HTR-8/SVneo (cell line): ENCODE data around the gene SUSD5.
"Not testable (repeated sequence)": the region's sequence is repeated elsewhere in the genome, so short reads cannot be mapped to it uniquely, and the experiment has no call there.

Source experiments
- DNase-seq: peaks from one replicate; pipeline ENCODE4 v3.0.0; 2011; ENCODE audit warnings: low spot score, mixed read lengths; ENCODE audit not compliant: insufficient read length
- FAIRE-seq: peaks from 2 replicates; lab custom pipeline; 2011; peaks lifted over from hg19 to GRCh38; lab: Jason Lieb, UNC

Gene SUSD5

GRCh38 chr3:33201195-33201594 lies 17.4 kb downstream of the SUSD5 start:
- FAIRE-seq (no peak), DNase-seq (no peak)

GRCh38 chr3:33196538-33196937 lies 22.1 kb downstream of the SUSD5 start:
- FAIRE-seq: no peak
- no peak for DNase-seq

GRCh38 chr3:33194303-33194702 lies 24.3 kb downstream of the SUSD5 start:
- no peak for FAIRE-seq
- DNase-seq: no peak

GRCh38 chr3:33187368-33187634 lies 31.3 kb downstream of the SUSD5 start:
- no peak for DNase-seq
- FAIRE-seq: no peak

DNA sequence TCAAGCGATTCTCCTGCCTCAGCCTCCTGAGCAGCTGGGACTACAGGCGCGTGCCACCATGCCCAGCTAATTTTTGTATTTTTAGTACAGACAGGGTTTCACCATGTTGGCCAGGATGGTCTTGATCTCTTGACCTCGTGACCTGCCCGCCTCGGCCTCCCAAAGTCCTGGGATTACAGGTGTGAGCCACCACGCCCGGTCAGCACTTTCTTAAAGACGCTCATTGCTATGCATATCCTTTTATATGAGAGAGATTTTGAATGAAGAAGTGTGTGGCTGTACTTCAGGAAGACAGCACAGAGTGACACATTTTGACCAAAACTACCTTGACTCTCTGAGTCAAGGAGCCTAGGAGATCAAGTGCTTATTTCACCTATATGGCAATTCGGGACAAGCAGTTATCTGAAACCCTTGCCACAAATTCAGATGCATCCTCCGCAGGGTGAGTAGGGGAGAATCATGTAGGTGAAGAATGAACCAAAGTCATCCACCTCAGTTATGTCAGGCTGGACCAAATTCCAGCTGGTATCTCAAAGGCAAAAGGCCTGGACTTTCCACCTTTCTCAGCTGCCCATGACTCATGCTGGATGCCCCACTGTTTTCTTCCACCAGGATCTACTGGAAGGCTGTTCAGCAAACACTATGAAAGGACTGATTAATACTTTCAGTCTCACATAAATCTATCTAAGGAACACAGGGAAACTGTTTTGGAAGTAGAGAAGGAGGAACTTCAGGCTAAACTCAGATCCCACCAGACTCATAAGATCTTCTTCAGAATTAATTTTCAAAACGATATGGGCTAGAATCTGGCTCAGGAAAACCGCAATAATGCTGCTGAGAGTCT lies 31.9 kb downstream of the SUSD5 start:
- no peak for FAIRE-seq

GRCh38 chr3:33184863-33185262 lies 33.7 kb downstream of the SUSD5 start:
- DNase-seq (no peak), FAIRE-seq (no peak)

More for the DNA sequence above, 31.9 kb downstream of the SUSD5 start:
- no peak for DNase-seq

DNA sequence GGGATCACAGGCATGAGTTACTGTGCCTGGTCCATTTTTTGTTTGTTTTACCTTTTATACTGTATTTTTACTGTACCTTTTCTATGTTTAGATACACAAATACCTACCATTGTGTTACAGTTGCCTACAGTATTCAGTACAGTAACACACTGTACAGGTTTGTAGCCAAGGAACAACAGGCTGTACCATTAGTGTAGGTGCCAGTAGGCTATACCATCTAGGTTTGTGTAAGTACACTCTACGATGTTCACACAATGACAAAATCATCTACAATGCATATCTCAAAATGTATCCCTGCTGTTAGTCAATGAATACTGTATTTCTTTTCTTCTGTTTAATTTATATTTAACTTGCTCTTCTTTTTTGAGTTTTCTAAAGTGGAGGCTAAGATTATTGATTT lies 37.0 kb downstream of the SUSD5 start:
- not testable (repeated sequence) for FAIRE-seq, DNase-seq

- FAIRE-seq: no peak
Observed at GRCh38 chr3:33181229-33181628, 37.4 kb downstream of the SUSD5 start.

DNA sequence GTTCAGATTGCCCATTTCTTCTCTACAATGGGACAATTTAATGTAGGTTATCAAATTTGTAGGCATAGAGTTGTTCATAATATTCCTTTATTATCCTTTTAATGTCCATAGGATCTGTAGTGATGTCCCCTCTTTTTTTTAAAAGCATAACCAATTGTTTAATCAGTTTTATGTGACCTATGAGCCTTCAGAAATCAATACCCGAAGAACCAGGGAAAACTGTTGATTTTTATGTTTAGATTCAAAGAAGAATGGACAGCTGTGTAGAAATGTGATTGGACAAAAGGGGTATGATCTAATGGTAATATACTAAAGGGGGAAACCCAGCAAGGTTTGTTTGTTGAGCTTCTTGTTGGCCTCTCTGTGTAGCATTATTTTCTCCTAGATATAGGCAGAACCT lies 39.5 kb downstream of the SUSD5 start:
- DNase-seq (no peak), FAIRE-seq (no peak)

More at GRCh38 chr3:33181229-33181628, 37.4 kb downstream of the SUSD5 start:
- DNase-seq: no peak

DNA sequence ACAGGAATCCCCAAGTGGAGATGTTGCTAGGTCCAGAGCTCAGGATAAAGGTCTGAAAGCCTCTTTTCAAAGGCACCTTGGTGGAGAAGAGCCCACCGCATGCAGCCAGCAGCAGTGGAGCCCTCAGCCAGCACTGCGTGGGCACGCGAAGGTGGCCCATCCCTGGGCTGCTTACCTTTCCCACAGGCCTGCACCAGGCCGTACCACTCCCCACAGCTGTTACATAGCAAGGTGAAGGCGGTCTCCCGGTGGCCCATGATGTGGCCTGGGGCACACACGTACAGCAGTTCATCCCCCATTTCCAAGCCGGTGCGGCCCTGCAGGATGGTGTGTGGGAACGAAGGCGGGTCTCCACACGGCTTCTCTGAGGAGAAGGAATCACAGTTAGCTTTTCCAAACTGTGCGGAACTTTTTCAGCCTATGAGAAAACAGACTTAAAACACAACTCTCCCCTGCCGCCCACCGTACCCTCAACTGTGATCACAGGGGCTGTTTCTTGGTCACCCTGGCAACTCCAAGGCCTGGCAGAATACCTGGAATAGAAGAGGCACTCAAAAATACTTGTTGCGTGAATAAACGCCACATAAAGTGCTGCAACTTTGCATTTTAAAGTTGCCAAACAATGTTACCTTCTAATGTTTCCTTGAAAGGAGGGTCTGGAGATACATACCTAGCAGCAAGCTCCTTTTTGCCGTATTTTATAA lies 43.7 kb downstream of the SUSD5 start:
- FAIRE-seq (no peak), DNase-seq (no peak)

GRCh38 chr3:33174095-33174494 lies 44.5 kb downstream of the SUSD5 start:
- FAIRE-seq (no peak), DNase-seq (no peak)

DNA sequence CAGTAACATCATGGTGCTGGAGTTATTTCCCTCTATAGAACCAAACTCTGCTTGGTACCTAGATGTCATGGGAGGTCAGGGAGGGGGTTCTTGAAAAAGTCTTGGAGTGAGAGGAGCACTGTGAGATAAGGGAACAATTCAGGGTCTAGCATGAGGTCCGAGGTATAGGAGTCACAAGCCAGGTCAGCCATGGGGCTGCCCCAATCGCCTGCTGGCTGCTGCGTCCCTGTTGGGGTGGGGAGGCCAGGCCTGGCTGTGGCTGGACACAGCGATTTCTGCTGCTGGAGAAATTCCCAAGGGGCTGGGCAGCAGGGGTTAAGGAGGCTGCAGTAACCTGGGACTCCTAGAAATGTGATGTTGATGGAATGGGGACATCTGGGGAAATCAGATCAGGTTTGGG lies 44.9 kb downstream of the SUSD5 start:
- DNase-seq (no peak), FAIRE-seq (no peak)

GRCh38 chr3:33173103-33173502 lies 45.5 kb downstream of the SUSD5 start:
- FAIRE-seq (no peak), DNase-seq (no peak)

DNA sequence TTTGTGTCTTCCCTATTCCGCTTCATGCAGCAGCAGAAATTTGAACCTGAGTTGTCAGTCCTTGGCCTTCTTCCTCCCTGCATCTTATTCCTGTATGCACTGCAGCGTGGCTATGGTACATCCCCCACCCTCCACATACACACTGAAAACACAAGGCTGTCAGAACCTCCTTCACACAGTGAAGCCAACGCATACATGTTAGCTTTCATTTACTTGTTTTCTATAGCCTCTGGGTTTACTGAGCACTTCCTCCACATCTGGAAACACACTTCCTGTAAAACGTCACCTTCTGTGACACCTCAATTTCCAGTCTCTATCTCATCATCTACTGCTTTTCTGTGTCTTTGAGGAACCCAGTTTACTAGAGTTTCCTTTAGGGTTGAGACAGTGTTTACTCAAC lies 47.0 kb downstream of the SUSD5 start:
- no peak for FAIRE-seq
- DNase-seq: no peak

DNA sequence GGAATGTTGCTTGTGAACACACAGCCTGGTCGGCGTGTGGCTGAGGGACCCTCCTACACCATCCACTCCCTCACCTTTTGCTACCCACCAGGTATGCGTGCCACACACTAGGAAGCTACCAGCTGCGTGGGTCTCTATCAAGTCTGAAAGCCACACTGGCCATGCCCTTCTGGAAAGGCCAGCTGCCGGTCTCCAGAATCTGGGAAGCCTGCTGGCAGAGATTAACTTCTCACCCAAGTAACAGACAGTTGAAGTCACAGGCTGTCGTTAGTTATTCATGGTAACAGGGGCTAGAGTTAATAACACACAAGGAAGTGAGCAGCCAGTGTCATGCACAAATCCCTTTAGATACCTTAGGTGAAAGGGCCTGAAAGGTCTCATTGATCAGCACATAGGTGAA lies 48.1 kb downstream of the SUSD5 start:
- DNase-seq: no peak
- FAIRE-seq: no peak

DNA sequence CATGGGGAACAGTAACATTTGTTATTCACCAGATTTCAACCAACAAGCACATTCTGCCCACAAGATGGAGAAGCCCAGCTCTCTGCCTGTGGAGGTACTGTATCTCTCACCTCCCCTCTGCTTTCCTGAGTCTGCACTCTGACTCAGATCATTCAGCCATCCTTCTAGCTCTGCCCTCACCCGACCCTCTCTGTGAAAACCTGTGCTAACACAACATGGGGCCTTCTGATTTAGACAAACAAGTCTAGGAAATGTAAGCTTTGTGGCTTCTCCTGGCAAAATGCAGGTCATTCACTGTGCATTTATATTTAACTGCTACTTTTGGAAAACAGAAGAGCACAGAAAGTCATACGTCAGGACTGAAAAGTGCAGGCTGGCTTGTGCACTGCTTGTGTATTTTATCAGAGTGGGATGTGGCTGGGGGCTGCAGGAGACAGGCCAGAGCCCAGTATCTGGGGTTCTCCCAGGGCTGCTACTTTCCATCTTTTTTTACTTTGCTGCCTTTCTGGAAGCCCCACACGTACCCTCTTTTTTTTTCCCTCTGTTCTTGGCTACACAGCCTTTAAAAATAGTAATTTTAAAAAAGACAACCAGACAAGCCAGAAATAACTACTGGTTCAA lies 50.8 kb downstream of the SUSD5 start:
- DNase-seq (no peak), FAIRE-seq (no peak)

DNA sequence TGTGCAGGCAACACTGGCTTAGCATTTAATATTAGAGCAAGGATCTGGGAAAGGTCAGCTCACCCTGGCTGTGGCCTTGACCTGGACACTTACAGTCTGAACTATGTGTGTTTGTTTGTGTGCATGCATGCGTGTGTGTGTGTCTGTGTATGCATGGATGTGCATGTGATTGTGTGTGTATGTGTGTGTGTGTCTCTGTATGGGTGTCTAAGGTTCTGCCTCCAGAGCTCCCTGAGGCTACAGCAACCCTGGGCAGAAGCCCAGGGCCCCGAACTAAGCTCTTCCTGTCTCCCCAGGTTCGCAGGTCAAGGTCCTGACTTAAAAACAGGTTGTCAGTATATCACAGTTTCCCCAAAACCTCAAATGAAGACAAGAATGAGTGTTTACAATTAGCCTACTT lies 51.3 kb downstream of the SUSD5 start:
- no peak for FAIRE-seq

GRCh38 chr3:33166095-33166494 lies 52.5 kb downstream of the SUSD5 start:
- FAIRE-seq: no peak

More for the DNA sequence above, 51.3 kb downstream of the SUSD5 start:
- no peak for DNase-seq

GRCh38 chr3:33165372-33165771 lies 53.2 kb downstream of the SUSD5 start:
- FAIRE-seq (no peak), DNase-seq (no peak)

More at GRCh38 chr3:33166095-33166494, 52.5 kb downstream of the SUSD5 start:
- DNase-seq: no peak

GRCh38 chr3:33162621-33163020 lies 56.0 kb downstream of the SUSD5 start:
- FAIRE-seq, DNase-seq: not testable (repeated sequence)

DNA sequence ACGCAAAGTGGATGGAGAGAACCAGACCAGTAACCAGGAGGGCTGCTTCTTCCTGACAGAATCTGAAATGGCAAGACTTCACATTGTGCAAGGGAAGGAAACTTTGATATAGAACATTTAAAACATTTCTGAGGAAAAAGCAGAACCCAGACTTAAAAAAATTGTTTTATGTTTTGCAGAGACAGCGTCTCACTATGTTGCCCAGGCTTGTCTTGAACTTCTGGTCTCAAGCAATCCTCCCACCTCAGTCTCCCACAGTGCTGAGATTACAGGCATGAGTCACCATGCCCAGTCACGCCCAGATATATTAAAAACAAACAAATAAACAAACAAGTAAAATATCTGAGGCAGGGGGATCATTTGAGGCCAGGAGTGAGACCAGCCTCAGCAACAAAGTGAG lies 58.6 kb downstream of the SUSD5 start:
- DNase-seq (no peak), FAIRE-seq (no peak)
